Retinal pigment epithelial cell (primary cell): ENCODE measurements around the gene SETD2.

Experiments
- DNase-seq: peaks from one replicate; pipeline ENCODE4 v3.0.0-alpha.2; 2010; ENCODE audit warnings: low read depth
- H3K4me3 ChIP-seq: 2 replicates; pipeline ENCODE4 v1.5.1; 2011; ENCODE audit warnings: mild to moderate bottlenecking, low read length, control low read depth, moderate library complexity
- TF ChIP-seq, protein P1 (sequence below): conservative IDR thresholded peaks from 2 replicates; pipeline ENCODE4 v1.5.1; 2011; ENCODE audit warnings: low read depth, low read length, control low read depth, inconsistent platforms

Gene SETD2

GRCh38 chr3:47096959-47097358 lies 67.0 kb downstream of the SETD2 start:
- TF ChIP-seq, protein P1, sequence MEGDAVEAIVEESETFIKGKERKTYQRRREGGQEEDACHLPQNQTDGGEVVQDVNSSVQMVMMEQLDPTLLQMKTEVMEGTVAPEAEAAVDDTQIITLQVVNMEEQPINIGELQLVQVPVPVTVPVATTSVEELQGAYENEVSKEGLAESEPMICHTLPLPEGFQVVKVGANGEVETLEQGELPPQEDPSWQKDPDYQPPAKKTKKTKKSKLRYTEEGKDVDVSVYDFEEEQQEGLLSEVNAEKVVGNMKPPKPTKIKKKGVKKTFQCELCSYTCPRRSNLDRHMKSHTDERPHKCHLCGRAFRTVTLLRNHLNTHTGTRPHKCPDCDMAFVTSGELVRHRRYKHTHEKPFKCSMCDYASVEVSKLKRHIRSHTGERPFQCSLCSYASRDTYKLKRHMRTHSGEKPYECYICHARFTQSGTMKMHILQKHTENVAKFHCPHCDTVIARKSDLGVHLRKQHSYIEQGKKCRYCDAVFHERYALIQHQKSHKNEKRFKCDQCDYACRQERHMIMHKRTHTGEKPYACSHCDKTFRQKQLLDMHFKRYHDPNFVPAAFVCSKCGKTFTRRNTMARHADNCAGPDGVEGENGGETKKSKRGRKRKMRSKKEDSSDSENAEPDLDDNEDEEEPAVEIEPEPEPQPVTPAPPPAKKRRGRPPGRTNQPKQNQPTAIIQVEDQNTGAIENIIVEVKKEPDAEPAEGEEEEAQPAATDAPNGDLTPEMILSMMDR, result no peak
- DNase-seq, result peak; percentile 30
- H3K4me3 ChIP-seq, result no peak overlapping the region

- H3K4me3 ChIP-seq, result no peak overlapping the region
- no peak for DNase-seq
- TF ChIP-seq, protein P1, result no peak
Measured at GRCh38 chr3:47092090-47092489, 71.8 kb downstream of the SETD2 start.

DNA sequence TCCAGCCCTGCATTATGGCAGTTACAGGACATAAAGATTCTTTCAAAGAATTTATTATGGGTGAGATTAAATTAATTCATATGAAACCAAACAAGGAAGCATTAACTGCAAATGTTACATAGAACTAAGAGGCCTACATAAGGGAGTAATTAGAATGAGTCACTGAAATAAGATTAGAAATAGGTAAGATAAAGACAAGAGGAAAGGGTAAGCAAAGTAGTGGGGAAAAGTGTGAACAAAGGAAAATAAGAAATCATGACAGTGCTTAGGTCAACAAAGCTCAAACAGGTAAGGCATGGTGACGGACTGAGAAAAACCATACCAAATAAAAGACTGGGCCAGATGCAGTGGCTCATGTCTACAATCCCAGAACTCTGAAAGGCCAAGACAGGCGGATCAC lies 74.3 kb downstream of the SETD2 start:
- TF ChIP-seq, protein P1, result no peak
- no peak for DNase-seq
- H3K4me3 ChIP-seq, result no peak overlapping the region

DNA sequence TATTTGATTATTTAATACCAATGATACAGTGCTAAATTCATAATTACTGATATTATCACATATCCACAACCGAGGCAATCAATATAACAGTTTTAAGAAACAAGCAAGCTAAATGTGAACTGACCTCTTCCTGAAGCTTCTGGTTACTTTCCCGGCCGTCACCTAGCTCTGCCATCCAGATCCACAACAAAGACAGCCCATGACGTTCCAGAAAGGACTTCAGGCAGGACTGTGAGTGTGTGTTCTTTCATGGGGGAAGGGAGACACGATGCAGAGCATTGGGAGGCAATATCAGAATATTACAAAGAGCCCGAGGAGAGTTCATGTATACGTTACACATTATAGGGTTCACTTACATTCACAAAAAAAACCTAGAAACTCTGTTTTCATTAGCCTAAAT lies 77.8 kb downstream of the SETD2 start:
- DNase-seq, result no peak
- TF ChIP-seq, protein P1, result no peak
- no peak overlapping the region for H3K4me3 ChIP-seq

- no peak overlapping the region for H3K4me3 ChIP-seq
- TF ChIP-seq, protein P1, result no peak
- DNase-seq, result no peak
Measured at GRCh38 chr3:47083786-47084185, 80.1 kb downstream of the SETD2 start.

DNA sequence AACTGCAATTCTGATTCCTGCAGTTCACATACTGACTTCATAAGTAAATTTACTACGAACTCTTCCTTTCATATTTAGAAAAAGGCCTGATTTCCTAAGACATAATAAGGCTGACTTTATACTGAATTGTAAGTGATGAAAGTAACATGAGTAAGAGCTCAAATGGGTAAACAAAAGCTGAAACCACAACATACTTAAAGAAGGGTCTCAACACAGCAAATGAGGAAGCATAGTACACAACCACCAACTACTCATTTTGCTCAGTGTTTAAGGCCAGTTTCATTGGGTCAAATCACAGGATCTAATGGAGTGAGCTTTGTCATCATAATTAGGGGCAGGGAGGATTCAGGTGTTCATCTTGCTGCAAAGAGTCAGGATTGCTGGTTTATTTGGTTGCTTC lies 81.4 kb downstream of the SETD2 start:
- H3K4me3 ChIP-seq, result no peak overlapping the region
- TF ChIP-seq, protein P1, result no peak
- DNase-seq, result no peak

DNA sequence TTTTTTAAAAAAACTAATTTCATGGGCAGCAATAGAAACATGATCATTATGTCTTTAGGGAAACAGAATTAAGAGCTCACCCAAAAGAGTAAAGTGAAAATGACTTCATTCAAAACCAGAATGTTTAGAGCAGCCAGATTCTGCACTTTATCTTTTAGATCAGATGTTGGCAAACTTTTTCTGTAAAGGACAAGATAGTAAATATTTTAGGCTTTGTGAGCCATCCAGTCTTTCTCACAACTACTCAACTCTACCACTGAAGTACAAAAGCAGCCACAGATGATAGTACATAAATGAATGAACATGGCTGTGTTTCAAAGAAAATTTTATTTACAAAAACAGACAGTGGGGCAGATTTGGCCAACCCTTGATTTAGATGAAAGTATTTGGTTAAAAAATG lies 84.5 kb downstream of the SETD2 start:
- no peak for DNase-seq
- no peak overlapping the region for H3K4me3 ChIP-seq
- TF ChIP-seq, protein P1, result no peak
